Liver (tissue), 6 donors: ENCODE results near the gene GARIN1A. TPM values are rescaled to one million over a fixed set of nuclear protein-coding genes. Genes with fewer than 3 reads are reported as not detected.
A peak's percentile ranks its signal among the peaks of the same experiment; 100 is the strongest.

Source experiments
- RAD21 ChIP-seq, 2 donors: IDR thresholded peaks; 2 replicates each; pipeline ENCODE4 v1.6.1; 2016; ENCODE audit warnings: antibody characterized with exemption in 2 of 2, mild to moderate bottlenecking in 2 of 2
- ZBTB33 ChIP-seq: IDR thresholded peaks from 2 replicates; pipeline ENCODE4 v1.6.1; 2016; ENCODE audit warnings: antibody characterized with exemption
- polyA plus RNA-seq, 2 donors: library from polyadenylated mRNA; stranded (reverse) in 1 of 2; unstranded in 1 of 2; fragments of 200-250 nt in 1 of 2; fragments of >200 nt in 1 of 2; fragmentation: Nextera tagmentation in 1 of 2; extraction: Ambion mirVana in 1 of 2; gene quantifications; one replicate each; pipeline versions ENCODE4 v1.2.1 to v1.2.3, GENCODE V29; 2013 to 2015
- small RNA-seq: library from RNA; depleted of rRNA; stranded (forward); fragments of <200 nt; gene quantifications from one replicate; pipeline ENCODE3, GENCODE V24; 2014
- total RNA-seq, 2 donors: library from RNA; depleted of rRNA; stranded (reverse); fragments of >200 nt; gene quantifications; one replicate each; pipeline ENCODE4 v1.2.3, GENCODE V29; 2014
- donor health status: healthy.
- donor health status: healthy.
- donor health status: healthy.

GARIN1A gene
- total and polyA plus RNA-seq, 4 donors: 0.08 to 0.50 (median 0.19) TPM

GRCh38 chr7:128721376-128721775, 49.3 kb downstream of the GARIN1A start (continued):
- TF ChIP-seq ZBTB33: no peak
- TF ChIP-seq RAD21 (IDR thresholded peaks at IDR 0.05): no peak

Small RNAs within 50 kb of the gene (small RNA-seq; reads per million reads assigned to genes)
- gene RNA5SP242 (4.2 reads per million, percentile 92 among the genes with 10 or more reads in this experiment), gene RNA5SP243 (0.13 reads per million), gene RNU6-177P (not detected)

Other genes with a start within 250 kb of the GARIN1A start
- 1 to 10 TPM; 5.2 to 5.6 TPM for gene HILPDA, start 216.4 kb upstream of the GARIN1A start, total RNA-seq
- gene HILPDA, start 216.4 kb upstream of the GARIN1A start, polyA plus RNA-seq: 1 to 10 TPM; 3.9 to 5.1 TPM
- gene METTL2B, start 195.5 kb upstream of the GARIN1A start, total RNA-seq: 10 to 100 TPM; 15.8 to 20.7 TPM
- gene METTL2B, start 195.5 kb upstream of the GARIN1A start, polyA plus RNA-seq: 1 to 10 TPM; 6.8 to 8.3 TPM
- gene CALU, start 67.1 kb downstream of the GARIN1A start, total RNA-seq: 10 to 100 TPM; 41.1 to 57.9 TPM
- 10 to 100 TPM; 37.1 to 43.9 TPM for gene CALU, start 67.1 kb downstream of the GARIN1A start, polyA plus RNA-seq
- not detected for gene OPN1SW, start 103.5 kb downstream of the GARIN1A start, total RNA-seq
- gene OPN1SW, start 103.5 kb downstream of the GARIN1A start, polyA plus RNA-seq: under 1 TPM in 1 of 2 donors, not detected in 1; 0.29 TPM
- under 1 TPM; 0.09 to 0.59 TPM for gene CCDC136, start 119.7 kb downstream of the GARIN1A start, total RNA-seq
- gene CCDC136, start 119.7 kb downstream of the GARIN1A start, polyA plus RNA-seq: under 1 TPM; 0.22 TPM
- 1 to 10 TPM in 1 of 2 donors, under 1 TPM in 1; 0.70 to 2.3 TPM for gene FLNC, start 158.1 kb downstream of the GARIN1A start, total RNA-seq
- gene FLNC, start 158.1 kb downstream of the GARIN1A start, polyA plus RNA-seq: under 1 TPM; 0.03 to 0.37 TPM
- 10 to 100 TPM; 23.1 to 25.6 TPM for gene ATP6V1F, start 190.6 kb downstream of the GARIN1A start, total RNA-seq
- 100 to 1,000 TPM in 1 of 2 donors, 10 to 100 TPM in 1; 68.6 to 111 TPM for gene ATP6V1F, start 190.6 kb downstream of the GARIN1A start, polyA plus RNA-seq
- under 1 TPM; 0.05 to 0.08 TPM for gene KCP, start 238.4 kb downstream of the GARIN1A start, total RNA-seq
- gene KCP, start 238.4 kb downstream of the GARIN1A start, polyA plus RNA-seq: under 1 TPM in 1 of 2 donors, not detected in 1; 0.02 TPM